ENCODE measurements around the gene AKAP1. TPM values are rescaled to one million over a fixed set of nuclear protein-coding genes. Genes with fewer than 3 reads are reported as not detected.
A peak's percentile ranks its signal among the peaks of the same experiment; 100 is the strongest.

The AKAP1 gene
- total RNA-seq, 4 donors from 2014 or later: 82.7 to 110 (median 104) TPM

GRCh38 chr17:57090560-57091185, 5.6 kb downstream of the AKAP1 start:
- TF ChIP-seq POLR2A (IDR thresholded peaks at IDR 0.05; ENCODE audit: low read depth) (no peak), CTCF (IDR thresholded peaks at IDR 0.05) (no peak), POLR2AphosphoS5 (IDR thresholded peaks at IDR 0.05) (peak in 1 of 2 donors; percentile 3)
- intact Hi-C loops (cut with DNase I): no loop called here
- whole genome bisulfite sequencing: 31% methylated on average over 4 of the region's 4 CpGs
- Histone ChIP-seq H3K9me3 (no peaks in the 10 kb centered on the region), H3K4me3 (peak overlapping the region in 1 of 4 donors; percentile 2), H3K4me1 (peaks cover 72 to 97% (median 89%) of the 10 kb centered on the region in 4 donors), H3K27ac (replicated peaks in 1 of 4) (peak overlapping the region; percentile 93 to 98 (median 96)), H3K36me3 (no peaks in the 10 kb centered on the region), H3K27me3 (no peaks in the 10 kb centered on the region)
- no peak for DNase-seq (ENCODE audit: extremely low spot score)

GRCh38 chr17:57091186-57091618, 6.2 kb downstream of the AKAP1 start:
- no peaks in the 10 kb centered on the region for H3K27me3 ChIP-seq
- TF ChIP-seq POLR2AphosphoS5 (IDR thresholded peaks at IDR 0.05) (peak; percentile 48 to 87), CTCF (IDR thresholded peaks at IDR 0.05) (no peak), EP300 (IDR thresholded peaks at IDR 0.05) (peak; percentile 14)
- H3K36me3 ChIP-seq: no peaks in the 10 kb centered on the region
- H3K4me1 ChIP-seq: peaks cover 77 to 100% (median 94%) of the 10 kb centered on the region in 4 donors
- H3K4me3 ChIP-seq: peak overlapping the region in 1 of 4 donors; percentile 2
- H3K27ac ChIP-seq (replicated peaks in 1 of 4): peak overlapping the region; percentile 93 to 98 (median 96)
- intact Hi-C loops (cut with DNase I): no loop called here
- no peak for DNase-seq (ENCODE audit: extremely low spot score)
- 50% methylated on average over 3 of the region's 5 CpGs for WGBS
- no peaks in the 10 kb centered on the region for H3K9me3 ChIP-seq

GRCh38 chr17:57092171-57092570, 7.1 kb downstream of the AKAP1 start:
- H3K4me3 ChIP-seq: peak overlapping the region in 1 of 4 donors; percentile 4
- H3K4me1 ChIP-seq: peaks cover 81 to 100% (median 95%) of the 10 kb centered on the region in 4 donors
- DNase-seq (ENCODE audit: extremely low spot score): no peak
- 14% methylated on average over 2 of the region's 2 CpGs for WGBS
- H3K27ac ChIP-seq (replicated peaks in 1 of 4): peak overlapping the region; percentile 93 to 98 (median 96)
- TF ChIP-seq POLR2AphosphoS5 (IDR thresholded peaks at IDR 0.05) (peak; percentile 83 to 88), CTCF (IDR thresholded peaks at IDR 0.05) (no peak), EP300 (IDR thresholded peaks at IDR 0.05) (peak; percentile 73)
- H3K36me3 ChIP-seq: no peaks in the 10 kb centered on the region
- no peaks in the 10 kb centered on the region for H3K27me3 ChIP-seq
- intact Hi-C loops (cut with DNase I): no loop called here
- no peaks in the 10 kb centered on the region for H3K9me3 ChIP-seq

- Histone ChIP-seq H3K27ac (replicated peaks in 1 of 4) (peak overlapping the region; percentile 93 to 98 (median 96)), H3K4me1 (peaks cover 81 to 100% (median 95%) of the 10 kb centered on the region in 4 donors), H3K4me3 (peak overlapping the region in 1 of 4 donors; percentile 4), H3K27me3 (no peaks in the 10 kb centered on the region), H3K36me3 (no peaks in the 10 kb centered on the region), H3K9me3 (no peaks in the 10 kb centered on the region)
- 63% methylated on average over 8 of the region's 8 CpGs for WGBS
- intact Hi-C loops (cut with DNase I): no loop called here
- no peak for DNase-seq (ENCODE audit: extremely low spot score)
- TF ChIP-seq POLR2AphosphoS5 (IDR thresholded peaks at IDR 0.05): peak in 1 of 2 donors; percentile 71
- TF ChIP-seq POLR2A (IDR thresholded peaks at IDR 0.05; ENCODE audit: low read depth): no peak
- TF ChIP-seq CTCF (IDR thresholded peaks at IDR 0.05): no peak
- TF ChIP-seq EP300 (IDR thresholded peaks at IDR 0.05): peak; percentile 20
Measured at GRCh38 chr17:57092779-57093178, 7.7 kb downstream of the AKAP1 start.

Data from esophagus muscularis mucosa (tissue), 4 donors.